Activated T-helper 1 cell treated with anti-CD3 and anti-CD28 coated beads, Interleukin-2, amount 50 U/mL, for 16 hours (primary cell): Measurements from ENCODE around the gene HOXA7.

Experiments used
- DNase-seq, 2 donors: peaks; one replicate each; pipeline ENCODE4 v3.0.0-alpha.2; 2020; ENCODE audit warnings: low read depth in 1 of 2, low spot score in 1 of 2

The HOXA7 gene

GRCh38 chr7:27156508-27156898 lies at the start of gene HOXA7:
HOXA7 (minus strand) TSS chr7:27156675; CDS start chr7:27156545, 130 bp downstream.
- DNase-seq = no peak

- no peak for DNase-seq
Measured at GRCh38 chr7:27205325-27206280, 49.1 kb upstream of the HOXA7 start.

- no peak for DNase-seq
Measured at GRCh38 chr7:27204851-27205322, 48.4 kb upstream of the HOXA7 start.

- no peak for DNase-seq
Measured at GRCh38 chr7:27203964-27204594, 47.6 kb upstream of the HOXA7 start.

GRCh38 chr7:27203365-27203953 lies 47.0 kb upstream of the HOXA7 start:
- no peak for DNase-seq

- no peak for DNase-seq
Measured at GRCh38 chr7:27202862-27203134, 46.3 kb upstream of the HOXA7 start.

- DNase-seq = no peak
Measured at GRCh38 chr7:27202018-27202861, 45.8 kb upstream of the HOXA7 start.

GRCh38 chr7:27201580-27202017 lies 45.1 kb upstream of the HOXA7 start:
- no peak for DNase-seq

GRCh38 chr7:27200761-27201579 lies 44.5 kb upstream of the HOXA7 start:
- no peak for DNase-seq

- no peak for DNase-seq
Measured at GRCh38 chr7:27199849-27200760, 43.6 kb upstream of the HOXA7 start, which contains the start of gene HOXA13. HOXA13 (minus strand) TSS chr7:27200091; CDS start chr7:27200077, 14 bp downstream.

GRCh38 chr7:27198871-27199801 lies 42.7 kb upstream of the HOXA7 start:
- DNase-seq = no peak

GRCh38 chr7:27198138-27198841 lies 41.8 kb upstream of the HOXA7 start:
- DNase-seq = no peak

- no peak for DNase-seq
Measured at GRCh38 chr7:27197137-27198042, 40.9 kb upstream of the HOXA7 start.

- DNase-seq = peak; percentile 65 to 78
Measured at GRCh38 chr7:27196287-27196767, 39.9 kb upstream of the HOXA7 start.

- no peak for DNase-seq
Measured at GRCh38 chr7:27194686-27195379, 38.4 kb upstream of the HOXA7 start.

- DNase-seq = no peak
Measured at GRCh38 chr7:27194002-27194352, 37.5 kb upstream of the HOXA7 start.
